GM19023 (cell line): ENCODE data around the gene GPX2.

Experiments used
- ATAC-seq: cut with Tn5 transposase; IDR thresholded peaks from one replicate; pipeline ENCODE4 v1.9.1; 2021; ENCODE audit warnings: mild to moderate bottlenecking, moderate library complexity; ENCODE audit not compliant: unreplicated experiment

GPX2 gene

DNA sequence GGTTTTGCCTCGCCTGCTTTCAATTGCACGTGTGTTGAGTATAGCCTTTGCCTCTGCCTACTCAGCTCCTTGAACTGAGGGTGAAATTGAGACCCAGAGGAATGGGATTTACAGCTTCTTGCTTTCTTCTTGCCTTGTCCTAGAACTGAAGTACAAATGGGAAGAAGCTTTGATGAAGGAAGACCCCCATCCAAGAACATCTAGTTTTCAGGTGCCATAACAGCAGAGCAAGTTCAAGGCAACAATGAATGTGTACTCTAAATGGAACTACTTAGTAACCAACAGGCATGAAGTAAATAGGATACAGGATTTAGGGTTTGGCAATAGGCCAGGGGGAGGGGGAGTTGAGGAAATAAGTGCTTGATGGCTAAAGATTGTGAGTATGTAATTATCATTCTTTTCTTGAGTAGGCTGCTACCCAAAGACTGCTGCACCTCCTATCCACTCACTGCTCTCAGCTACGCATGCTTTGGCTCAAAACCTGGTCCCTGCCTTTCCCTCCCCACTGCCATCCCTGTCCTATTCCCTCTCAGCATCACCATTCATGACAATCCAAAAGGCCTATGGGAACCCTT is 2.1 kb downstream of the GPX2 start:
- no peak for ATAC-seq

DNA sequence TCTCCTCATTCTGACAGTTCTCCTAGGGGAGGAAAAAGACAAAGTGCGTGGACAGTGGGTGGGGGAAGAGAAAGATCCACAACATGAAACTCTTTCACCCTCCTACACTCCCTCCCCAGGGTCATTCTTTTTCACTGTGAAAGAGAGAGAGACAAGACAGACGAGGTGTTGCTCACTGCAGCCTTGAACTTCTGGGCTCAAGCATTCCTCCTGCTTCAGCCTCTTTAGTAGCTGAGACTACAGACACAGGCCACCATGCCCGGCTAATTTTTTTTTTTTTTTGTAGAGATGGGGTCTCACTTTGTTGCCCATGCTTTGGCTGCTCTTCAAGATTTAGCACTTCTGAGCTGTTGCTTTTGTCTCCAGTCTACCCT is 2.7 kb downstream of the GPX2 start:
- no peak for ATAC-seq

DNA sequence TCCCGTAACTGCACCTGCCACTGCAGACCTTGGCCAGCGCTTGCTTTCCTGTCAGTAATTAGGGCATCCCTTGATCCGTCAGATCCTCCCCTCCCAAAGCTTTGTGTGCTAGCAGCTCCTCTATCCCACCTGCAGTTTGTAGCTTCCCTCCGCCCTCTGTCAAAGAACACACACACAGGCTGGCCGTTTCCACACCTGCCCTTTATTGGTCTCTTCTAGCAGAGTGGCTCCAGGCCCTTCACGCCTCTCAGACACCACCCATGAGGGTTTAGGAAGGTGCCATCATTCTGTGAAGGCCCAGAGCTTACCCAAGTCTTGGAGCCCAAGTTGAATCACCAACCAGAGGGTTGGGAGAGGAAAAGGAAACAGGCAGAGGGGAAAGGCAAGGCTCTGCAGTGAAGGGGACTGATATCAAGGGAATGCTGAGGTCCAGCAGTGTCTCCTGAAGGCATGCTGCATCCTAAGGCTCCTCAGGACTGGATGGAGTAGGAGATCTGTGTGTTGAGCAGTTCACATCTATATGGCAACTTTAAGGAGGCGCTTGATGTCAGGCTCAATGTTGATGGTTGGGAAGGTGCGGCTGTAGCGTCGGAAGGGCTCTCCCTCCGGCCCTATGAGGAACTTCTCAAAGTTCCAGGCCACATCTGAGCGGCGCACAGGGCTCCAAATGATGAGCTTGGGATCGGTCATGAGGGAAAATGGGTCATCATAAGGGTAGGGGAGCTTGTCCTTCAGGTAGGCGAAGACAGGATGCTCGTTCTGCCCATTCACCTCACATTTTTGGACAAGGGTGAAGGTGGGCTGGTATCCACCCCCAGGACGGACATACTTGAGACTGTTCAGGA is 3.4 kb downstream of the GPX2 start:
- ATAC-seq, result no peak

DNA sequence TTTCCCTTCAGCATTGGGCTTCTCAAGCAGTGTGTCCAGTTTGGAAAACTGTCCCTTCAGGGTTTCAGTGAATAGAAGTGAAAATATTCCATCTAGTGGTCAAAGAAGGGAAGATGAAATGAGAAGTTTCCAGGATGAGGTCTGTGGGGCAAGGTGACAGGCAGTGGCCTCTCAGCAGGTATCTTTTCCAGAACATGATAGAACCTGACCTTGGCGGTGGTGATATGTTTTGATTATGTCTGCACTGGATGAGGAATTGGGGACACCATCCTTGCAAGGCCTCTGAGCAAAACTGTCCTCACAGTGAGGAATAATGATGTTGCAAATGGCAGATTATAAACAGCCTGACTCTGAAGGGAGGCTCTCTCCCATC is 4.7 kb downstream of the GPX2 start:
- ATAC-seq, result no peak

DNA sequence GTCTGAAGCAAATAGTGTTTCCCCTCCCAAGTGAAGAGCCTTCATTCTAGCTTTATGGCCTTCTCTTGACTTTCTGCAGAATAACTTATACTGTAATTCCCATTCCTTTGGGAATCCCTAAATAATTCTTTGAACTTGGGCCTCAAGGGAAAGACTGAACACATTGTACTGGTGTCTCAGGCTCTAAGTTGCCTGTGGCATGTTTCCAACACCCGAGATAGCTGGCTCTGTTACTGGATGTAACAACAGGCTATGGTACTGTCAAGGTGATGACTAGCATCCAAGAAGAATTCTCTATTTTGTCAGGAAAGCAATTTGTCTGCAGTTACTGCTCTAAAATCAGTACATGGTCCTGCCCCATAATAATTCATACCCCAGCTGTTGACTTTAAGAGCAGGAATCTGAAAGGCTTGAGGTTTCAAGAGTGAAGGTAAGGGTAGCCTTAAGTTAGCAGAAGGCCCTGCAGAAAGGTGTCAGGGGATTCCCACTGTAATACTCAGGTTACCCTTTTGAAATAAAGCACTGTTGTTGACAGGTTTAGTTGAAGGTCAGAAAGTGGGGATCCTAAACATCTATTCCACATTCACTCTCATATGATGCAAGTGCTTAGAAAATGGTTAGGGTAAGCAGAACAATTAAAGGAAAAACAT is 5.2 kb downstream of the GPX2 start:
- ATAC-seq, result no peak

DNA sequence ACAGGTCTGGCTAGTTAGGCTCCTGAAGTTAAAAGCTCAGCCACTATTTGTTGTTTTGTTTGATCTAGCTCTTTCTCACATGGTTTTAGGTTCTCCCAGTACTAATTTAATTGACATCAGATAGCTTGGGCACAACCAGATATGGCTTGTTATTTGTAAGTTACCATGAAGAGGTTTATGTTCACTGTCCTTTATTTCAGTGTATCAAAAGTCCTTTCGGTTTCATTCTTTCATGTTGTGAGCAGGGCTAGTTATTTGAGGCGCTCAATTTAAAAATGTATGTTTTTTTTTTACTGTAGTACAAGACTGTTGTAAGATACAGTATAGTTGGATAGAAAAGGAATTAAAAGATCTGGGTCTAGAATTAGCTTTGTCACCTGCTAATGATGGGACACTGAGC is 7.0 kb downstream of the GPX2 start:
- no peak for ATAC-seq

DNA sequence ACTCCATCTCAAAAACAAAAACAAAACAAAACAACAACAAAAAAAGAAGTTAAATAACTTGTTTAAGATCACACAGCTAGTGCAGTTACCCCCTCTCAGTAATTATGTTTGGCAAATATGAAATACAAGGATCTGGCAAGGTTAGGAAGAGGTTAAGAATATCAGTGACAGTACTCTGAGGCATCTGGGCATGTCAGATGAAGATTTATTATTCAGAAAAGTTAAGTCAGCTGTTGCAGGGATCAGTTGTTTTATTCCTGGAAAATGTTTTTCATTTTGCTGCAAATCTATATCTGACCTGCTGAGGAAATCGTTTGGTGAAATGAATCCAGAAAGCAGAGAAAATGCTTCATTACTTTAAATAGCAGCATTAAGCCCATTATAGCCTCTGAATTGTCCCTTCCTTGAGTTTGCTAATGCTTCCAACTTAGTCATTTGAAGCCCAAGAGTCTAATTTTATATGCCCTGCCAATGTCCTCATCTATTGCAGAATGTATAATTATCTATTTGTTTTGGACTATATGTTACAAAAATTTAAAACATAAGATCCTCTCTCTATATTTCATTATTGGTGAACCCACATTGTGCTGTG is 8.1 kb downstream of the GPX2 start:
- no peak for ATAC-seq

DNA sequence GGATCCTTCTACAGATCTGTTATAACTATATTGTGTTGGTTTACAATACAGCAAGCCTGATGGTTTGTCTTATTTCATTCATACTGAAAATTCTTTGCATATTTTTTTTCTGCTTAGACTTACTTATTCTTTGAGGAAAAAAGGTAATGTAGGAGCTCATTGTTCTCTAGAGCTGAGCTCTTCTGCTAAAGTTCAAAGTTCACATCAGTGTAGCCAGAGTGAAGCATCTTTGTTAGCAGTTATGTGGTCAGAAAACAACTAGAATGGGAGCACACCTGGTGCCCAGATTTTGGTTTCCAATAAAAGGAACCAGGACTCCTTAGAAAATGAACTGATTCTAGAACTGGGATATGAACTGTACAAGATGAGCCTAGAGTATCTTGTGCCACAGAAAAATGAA is 10.3 kb downstream of the GPX2 start:
- ATAC-seq, result no peak

DNA sequence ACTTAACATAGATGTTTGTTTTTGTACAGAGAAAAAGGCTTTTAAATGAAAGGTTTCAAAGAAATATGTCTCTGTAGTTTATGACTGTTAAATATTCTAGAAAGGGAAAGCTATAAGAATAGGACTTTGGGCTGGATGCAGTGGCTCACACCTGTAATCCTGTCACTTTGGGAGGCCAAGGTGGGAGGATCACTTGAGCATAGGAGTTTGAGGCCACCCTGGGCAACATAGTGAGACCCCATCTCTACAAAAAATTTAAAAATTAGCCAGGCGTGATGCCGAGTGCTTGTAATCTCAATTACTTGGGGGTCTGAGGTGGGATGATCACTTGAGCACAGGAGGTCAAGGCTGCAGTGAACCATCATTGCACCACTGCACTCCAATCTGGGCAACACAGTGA is 11.4 kb downstream of the GPX2 start:
- no peak for ATAC-seq

DNA sequence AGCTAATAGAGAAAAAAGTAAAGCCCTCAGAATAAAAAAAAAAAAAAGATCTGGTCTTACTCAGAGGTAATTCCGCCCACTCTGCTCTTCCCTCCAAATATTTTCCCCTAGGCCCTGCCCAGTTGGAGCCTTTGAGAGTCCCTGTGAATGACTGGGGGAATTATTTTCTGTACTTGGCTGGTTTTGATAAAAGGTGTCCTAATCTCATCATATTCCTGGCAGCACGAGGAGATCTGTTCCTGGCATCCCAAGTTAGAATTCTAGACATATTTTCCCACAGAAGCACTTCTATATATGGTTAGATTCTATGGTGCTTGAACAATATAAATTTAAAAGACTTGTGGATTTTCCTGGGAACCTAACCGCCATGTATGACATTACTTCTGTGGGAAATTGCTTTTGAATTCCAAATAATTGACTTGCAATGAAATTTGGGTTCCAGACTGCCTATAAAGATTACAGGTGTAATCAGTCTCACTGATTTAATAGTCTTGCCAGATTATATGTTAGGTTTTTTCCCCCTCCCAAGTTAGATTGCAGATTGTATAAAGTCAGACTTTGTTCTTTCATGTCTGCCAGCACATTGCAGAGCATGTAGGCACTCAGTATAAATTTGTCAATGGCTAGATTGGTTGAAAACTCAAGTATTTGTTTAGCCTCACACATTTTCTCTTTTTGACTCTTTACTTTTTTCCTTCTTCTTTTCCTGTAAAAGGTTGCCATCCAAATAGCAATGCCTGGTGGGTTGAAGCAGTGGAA is 12.3 kb downstream of the GPX2 start:
- no peak for ATAC-seq

DNA sequence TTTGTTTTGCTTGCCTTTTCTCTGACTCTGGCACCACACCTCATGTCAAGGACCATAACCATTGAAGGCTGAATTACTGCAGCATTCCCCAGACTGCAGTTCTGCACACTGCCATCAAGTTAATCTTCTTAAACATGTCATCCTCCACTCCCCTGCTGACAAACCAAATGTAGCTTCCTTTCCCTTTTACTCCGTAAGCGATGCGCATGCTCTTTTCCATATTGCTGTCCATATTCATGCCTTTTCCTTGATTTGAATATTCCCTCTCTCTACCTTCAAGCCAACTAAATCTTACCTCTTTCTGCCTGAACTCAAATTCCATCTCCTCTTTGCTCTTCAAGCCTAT is 13.6 kb downstream of the GPX2 start:
- no peak for ATAC-seq

DNA sequence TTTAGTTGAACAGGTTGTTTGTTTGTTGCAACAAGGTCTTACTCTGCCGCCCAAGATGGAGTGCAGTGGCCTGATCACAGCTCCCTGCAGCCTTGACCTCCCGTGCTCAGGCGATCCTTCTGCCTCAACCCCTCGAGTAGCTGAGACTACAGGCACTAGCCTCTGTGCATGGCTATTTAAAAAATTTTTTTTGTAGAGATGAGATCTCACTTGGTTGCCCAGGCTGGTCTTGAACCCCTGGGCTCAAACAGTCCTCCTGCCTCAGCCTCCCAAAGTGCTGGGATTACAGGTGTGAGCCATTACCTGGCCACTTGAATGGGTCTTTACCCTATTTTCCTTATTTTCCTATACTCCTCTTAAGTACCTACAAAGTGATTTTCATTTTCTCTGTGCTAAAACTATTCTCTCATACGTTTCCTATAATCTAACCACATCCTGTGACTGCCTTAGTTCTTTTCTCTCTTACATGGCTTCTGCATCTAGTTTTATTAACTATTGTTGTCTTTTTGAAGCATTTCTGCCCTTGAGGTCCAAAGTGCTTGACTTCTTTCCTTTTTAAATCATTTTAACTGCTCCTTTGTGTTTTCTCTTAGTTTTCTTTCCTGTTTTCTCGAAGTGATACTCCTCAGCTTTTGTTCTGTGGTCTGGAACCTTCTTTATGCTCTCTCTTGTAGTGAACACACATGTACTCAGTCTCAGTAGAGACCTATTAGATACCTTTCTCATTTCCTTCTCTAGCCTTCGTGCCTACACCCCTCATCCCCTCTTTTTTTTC is 14.1 kb downstream of the GPX2 start:
- peak; percentile 76 for ATAC-seq

DNA sequence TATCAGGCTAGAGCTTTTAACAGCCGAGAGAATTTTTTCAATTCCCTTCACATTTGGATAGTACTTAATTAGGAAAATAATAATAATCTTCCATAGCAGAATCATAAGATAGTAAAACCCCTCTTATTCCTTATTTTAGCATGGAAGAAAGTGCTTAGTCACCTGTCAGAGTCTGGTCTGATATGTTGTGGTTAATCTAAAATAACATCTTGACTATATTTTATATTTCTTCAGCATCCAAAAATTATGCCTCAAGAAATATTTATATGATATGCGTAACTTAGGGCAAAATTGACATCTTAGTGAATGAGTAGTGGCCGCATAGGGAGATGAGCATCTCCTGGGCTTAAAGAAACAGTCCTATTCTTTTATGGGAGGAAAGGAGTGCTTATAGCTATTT is 15.5 kb downstream of the GPX2 start:
- ATAC-seq, result no peak

DNA sequence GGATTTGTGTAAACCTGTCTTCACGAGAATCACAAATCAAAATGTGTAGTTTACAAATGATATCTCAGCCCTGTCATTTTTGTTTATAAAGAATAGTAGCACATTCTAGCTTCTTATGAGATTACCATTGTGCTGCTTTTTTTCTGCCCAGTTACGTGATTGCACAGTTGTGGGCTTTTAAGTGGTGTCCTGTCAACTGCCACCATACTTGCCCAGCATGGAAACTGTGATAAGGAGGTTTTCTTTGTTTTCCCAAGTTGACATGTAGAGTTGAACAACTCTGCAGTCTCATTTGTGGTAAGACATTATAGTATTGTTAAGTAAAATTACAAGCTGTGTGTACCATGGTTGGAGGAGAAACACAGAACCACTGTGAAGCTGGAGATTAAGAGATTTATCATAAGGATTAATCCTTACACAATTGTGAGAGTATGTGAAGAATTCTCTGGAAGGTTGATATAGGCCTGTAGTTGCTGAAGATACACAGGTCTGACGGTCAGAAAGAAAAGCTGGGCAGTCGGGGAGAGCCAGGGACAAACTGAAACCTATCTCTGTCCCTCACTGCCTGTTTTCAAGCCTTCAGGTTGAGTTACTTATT is 16.0 kb downstream of the GPX2 start:
- ATAC-seq, result no peak

DNA sequence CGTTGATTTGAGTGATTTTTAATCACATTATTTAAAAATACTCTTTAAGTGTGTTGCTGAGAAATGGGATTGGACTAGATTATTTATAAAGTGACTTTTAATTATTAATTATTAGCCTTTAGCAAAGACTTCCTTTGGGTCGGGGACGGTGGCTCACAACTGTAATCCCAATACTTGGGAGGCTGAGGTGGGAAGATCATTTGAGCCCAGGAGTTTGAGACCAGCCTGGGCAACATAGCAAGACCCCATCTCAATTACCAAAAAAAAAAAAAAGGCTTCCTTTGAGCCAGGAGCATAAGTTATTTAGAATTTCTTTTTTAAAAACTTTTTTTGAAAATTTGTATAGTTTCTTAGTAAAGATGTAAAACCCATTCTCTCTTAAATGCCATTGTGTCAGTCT is 19.5 kb downstream of the GPX2 start:
- ATAC-seq, result no peak

DNA sequence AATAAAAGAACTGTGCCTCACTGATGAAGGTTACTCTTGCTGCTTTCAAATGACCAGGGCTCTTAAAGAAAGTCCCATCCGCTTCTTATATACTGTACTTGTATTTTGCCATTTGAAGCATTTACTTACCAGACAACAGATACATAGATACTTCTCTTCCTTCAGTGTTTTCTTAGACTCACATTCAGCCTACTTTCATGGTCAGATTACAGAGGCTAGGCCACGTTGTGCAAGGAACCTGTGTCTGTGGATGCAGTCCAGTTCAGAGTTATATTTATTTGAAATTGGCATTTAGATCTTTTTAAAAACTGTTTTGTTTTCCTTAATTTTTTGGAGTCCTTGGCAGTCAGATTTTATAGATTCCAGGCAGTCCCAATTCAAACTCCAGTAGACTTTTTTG is 22.1 kb downstream of the GPX2 start:
- ATAC-seq, result no peak

DNA sequence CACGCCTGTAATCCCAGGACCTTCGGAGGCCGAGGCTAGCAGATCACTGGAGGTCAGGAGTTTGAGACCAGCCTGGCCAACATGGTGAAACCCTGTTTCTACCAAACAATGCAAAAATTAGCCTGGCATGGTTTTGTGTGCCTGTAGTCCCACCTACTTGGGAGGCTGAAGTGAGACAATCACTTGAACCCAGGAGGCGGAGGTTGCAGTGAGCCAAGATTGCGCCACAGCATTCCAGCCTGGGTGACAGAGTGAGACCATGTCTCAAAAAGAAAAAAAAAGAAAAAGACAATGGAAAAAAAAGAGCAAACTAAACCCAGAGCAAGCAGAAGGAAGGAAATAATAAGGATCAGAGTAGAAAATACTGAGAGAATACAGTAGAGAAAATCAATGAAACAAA is 22.9 kb downstream of the GPX2 start:
- ATAC-seq, result no peak

DNA sequence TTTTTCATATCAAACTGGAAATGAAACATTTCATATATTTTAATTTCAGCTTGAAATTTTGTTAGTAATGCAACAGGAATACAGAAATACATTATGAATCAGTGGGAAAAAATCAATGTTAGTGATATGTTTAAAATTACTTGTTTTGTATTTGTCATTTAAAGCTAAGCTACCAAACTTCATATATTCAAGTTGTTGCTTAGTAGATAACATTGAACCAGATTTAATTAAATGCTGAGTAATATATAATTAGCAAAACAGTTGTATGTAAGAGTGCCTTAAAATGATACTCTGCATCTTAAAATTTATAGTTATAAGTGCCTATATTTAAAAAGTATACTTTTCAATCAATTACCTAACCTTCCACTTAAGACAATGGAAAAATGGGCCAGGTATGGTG is 23.3 kb downstream of the GPX2 start:
- no peak for ATAC-seq

DNA sequence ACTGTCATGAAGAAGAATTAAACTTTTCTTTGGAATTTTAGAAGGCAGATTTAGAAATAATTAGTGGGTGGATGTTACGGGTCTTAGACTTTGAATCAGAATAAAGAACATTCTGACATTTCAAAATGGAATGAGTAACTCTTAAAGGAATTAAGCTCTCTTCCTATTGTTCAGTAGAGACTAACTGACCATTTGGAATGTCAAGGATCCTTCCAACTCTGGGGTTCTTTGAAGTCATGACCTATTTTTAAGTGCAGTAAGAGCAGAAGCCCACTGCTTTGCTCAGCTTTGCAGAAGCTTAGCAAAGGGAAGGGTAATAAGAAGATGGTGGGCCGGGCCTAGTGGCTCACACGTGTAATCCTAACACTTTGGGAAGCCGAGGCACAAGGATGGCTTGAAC is 24.3 kb downstream of the GPX2 start:
- ATAC-seq, result no peak

DNA sequence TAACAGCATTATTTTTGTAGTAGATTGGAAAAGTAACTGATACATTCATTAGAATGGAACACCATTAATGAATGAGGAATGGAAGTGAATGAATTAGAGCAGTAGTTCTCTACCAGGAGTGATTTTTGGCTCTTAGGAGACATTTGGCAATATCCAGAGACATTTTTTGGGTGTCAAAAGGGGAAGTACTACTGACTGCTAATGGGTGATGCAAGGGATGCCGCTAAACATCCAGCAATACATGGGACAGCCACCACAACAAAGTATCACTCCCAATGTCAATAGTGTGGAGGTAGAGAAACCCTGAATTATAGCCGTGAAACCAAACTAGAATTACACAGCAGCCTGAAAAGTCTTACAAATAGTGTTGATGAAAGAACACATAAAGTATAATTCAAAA is 26.7 kb downstream of the GPX2 start:
- no peak for ATAC-seq
